ENCODE data around the gene CDH4. TPM values are rescaled to one million over a fixed set of nuclear protein-coding genes. Genes with fewer than 3 reads are reported as not detected.

Gene CDH4
- total RNA-seq, 1 experiment from 2014 or later = not detected

GRCh38 chr20:61938839-61939690, 687.0 kb downstream of the CDH4 start:
- no peak for TF ChIP-seq REST (IDR thresholded peaks at IDR 0.05; ENCODE audit: insufficient read depth in 1 of 2, low read depth in 2 of 2, low read length in 1 of 2)
- no peak for TF ChIP-seq TCF7L2 (IDR thresholded peaks at IDR 0.05; ENCODE audit: low read depth, low read length)
- TF ChIP-seq POLR2AphosphoS5 (IDR thresholded peaks at IDR 0.05; ENCODE audit: low read depth, low read length) = no peak
- TF ChIP-seq SIN3A (IDR thresholded peaks at IDR 0.05; ENCODE audit: borderline replicate concordance, insufficient read depth, low read depth, low read length) = no peak
- no peak for TF ChIP-seq CTCF (IDR thresholded peaks at IDR 0.05)
- no peaks in the 10 kb centered on the region for H3K9me3 ChIP-seq (ENCODE audit: control insufficient read depth, insufficient read depth, low read depth, low read length)
- in situ Hi-C loops (cut with HindIII; ENCODE audit: low pct_unique_long_range_greater_than_20kb, low sequenced_read_pairs) = no loop called here
- H3K27me3 ChIP-seq (ENCODE audit: control insufficient read depth, insufficient read depth, low read length) = no peaks in the 10 kb centered on the region
- H3K4me3 ChIP-seq (ENCODE audit: low read depth in 2 of 2, low read length in 2 of 2) = no peak overlapping the region
- BruUV-seq (replicated peaks) = no TSS peak
- POLR2A ChIA-PET = no interaction called here
- H3K4me1 ChIP-seq (ENCODE audit: control insufficient read depth, insufficient read depth, low read length) = no peaks in the 10 kb centered on the region
- intact Hi-C loops (cut with micrococcal nuclease; ENCODE audit: unreplicated experiment) = no loop called here
- CTCF ChIA-PET = interaction anchor here (0.6 kb wide), 1 partner anchor 146 kb away, joined by 3 read pairs; no protein-coding TSS in a partner anchor
- H3K27ac ChIP-seq (ENCODE audit: low read length) = no peak overlapping the region
- H3K36me3 ChIP-seq (ENCODE audit: control insufficient read depth, insufficient read depth, low read length) = no peaks in the 10 kb centered on the region
- ATAC-seq = no peak
- DNase-seq (ENCODE audit: low read depth, low spot score) = no peak

GRCh38 chr20:61939691-61940360, 687.8 kb downstream of the CDH4 start:
- no peaks in the 10 kb centered on the region for H3K4me1 ChIP-seq (ENCODE audit: control insufficient read depth, insufficient read depth, low read length)
- no peaks in the 10 kb centered on the region for H3K36me3 ChIP-seq (ENCODE audit: control insufficient read depth, insufficient read depth, low read length)
- no peaks in the 10 kb centered on the region for H3K9me3 ChIP-seq (ENCODE audit: control insufficient read depth, insufficient read depth, low read depth, low read length)
- ChIA-PET CTCF (interaction anchor here (0.6 kb wide), 1 partner anchor 146 kb away, joined by 3 read pairs; no protein-coding TSS in a partner anchor), POLR2A (no interaction called here)
- intact Hi-C loops (cut with micrococcal nuclease; ENCODE audit: unreplicated experiment) = no loop called here
- in situ Hi-C loops (cut with HindIII; ENCODE audit: low pct_unique_long_range_greater_than_20kb, low sequenced_read_pairs) = no loop called here
- no peak overlapping the region for H3K27ac ChIP-seq (ENCODE audit: low read length)
- TF ChIP-seq TCF7L2 (IDR thresholded peaks at IDR 0.05; ENCODE audit: low read depth, low read length) (no peak), REST (IDR thresholded peaks at IDR 0.05; ENCODE audit: insufficient read depth in 1 of 2, low read depth in 2 of 2, low read length in 1 of 2) (no peak), POLR2AphosphoS5 (IDR thresholded peaks at IDR 0.05; ENCODE audit: low read depth, low read length) (no peak), CTCF (IDR thresholded peaks at IDR 0.05) (no peak), SIN3A (IDR thresholded peaks at IDR 0.05; ENCODE audit: borderline replicate concordance, insufficient read depth, low read depth, low read length) (no peak)
- DNase-seq (ENCODE audit: low read depth, low spot score) (no peak), ATAC-seq (no peak)
- H3K27me3 ChIP-seq (ENCODE audit: control insufficient read depth, insufficient read depth, low read length) = no peaks in the 10 kb centered on the region
- H3K4me3 ChIP-seq (ENCODE audit: low read depth in 2 of 2, low read length in 2 of 2) = no peak overlapping the region
- BruUV-seq (replicated peaks) = no TSS peak
